HG03280 (cell line): ENCODE measurements around the gene NAA40.
"Not testable (repeated sequence)": the region's sequence is repeated elsewhere in the genome, so short reads cannot be mapped to it uniquely, and the experiment has no call there.

Source experiments
- ATAC-seq: cut with Tn5 transposase; IDR thresholded peaks from one replicate; pipeline ENCODE4 v1.9.1; 2021; ENCODE audit warnings: mild to moderate bottlenecking, moderate library complexity; ENCODE audit not compliant: unreplicated experiment

NAA40 gene

DNA sequence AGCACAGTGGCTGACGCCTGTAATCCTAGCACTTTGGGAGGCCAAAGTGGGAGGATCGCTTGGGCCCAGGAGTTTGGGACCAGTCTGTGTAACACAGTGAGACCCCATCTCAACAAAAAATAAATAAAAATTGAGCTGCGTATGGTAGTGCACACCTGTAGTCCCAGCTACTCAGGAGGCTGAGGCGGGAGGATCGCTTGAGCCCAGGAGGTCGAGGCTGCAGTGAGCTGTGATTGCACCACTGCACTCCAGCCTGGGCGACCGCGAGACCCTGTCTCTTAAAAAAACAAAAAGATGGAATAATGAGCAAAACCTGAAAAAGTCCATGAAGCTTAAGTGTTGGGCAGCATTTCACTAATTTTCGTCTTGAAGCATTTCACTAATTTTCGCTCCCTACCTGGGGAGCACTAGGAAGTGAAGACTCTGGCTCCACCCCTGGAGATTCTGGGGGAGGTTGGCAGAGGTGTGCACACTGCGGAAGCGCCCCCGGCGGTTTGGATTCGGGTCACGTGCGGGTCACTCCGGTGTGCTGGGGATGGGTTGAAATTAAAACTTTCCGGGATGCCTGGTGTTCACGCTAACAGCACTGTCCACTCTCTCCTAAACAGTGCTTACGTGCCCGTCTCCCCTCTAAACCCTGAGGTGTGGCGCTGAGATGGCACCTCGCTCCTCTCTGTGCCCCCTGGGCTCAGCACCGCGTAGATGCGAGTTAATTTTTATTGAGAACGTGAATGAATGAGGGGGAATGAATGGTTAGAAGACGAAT is 906 bp upstream of the NAA40 start:
- ATAC-seq = peak; percentile 10

- no peak for ATAC-seq
Measured at GRCh38 chr11:63939397-63939891, 642 bp downstream of the NAA40 start.

DNA sequence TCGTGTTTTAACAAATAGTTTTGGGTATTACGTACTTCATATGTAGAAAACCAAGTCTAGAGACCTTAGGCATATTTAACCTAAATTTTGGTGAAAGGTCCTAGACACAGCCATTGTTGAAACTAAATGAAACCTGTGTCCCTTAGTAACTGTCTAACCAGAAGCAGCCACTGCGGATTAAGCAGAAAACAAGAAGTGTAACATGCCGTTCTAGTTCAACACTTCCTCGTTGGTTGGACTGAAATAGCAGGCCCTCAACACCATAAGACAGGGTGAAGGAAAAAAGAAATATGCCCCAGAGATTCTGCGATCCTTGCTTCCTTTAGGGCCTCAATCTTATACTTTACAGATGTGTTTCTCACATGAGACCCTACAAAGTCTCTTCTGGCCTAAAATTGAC is 2.0 kb downstream of the NAA40 start:
- no peak for ATAC-seq

DNA sequence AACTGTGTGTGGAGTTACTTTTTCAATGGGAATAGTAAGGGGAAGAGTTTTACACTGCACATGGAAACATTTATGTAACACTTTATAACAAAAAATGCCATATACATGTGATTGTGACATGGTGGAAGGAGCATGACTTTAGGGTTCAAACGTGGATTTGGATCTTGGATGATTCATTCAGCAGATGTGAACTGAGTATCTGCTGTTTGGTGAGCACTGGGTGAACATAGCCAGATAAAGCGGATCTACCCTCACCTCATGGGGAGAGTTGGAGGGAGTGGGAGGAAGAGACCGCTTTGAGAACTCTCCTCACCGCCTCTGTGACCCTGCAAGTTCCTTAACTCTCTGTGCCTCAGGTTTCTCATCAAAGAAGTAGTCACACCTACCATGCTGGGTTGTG is 3.1 kb downstream of the NAA40 start:
- no peak for ATAC-seq

DNA sequence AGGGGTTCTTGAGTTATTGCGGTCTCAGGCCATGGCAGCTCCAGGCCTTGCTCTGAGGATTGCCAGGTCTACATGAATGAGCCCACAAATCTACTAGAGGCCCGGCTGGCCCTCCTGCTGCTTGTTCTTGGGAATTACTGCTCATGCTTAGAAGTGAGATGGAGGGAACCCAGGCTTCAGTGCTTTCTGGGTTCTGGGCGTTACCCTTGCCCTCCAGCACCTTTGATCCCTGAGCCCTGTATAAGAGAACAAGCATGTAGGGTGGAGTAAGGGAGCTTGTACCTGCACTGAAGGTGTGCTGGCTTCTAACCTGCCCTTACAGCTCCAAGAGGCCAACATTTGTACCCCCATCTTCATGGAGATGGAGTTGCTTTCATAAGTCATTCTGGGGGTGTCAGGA is 4.0 kb downstream of the NAA40 start:
- no peak for ATAC-seq

DNA sequence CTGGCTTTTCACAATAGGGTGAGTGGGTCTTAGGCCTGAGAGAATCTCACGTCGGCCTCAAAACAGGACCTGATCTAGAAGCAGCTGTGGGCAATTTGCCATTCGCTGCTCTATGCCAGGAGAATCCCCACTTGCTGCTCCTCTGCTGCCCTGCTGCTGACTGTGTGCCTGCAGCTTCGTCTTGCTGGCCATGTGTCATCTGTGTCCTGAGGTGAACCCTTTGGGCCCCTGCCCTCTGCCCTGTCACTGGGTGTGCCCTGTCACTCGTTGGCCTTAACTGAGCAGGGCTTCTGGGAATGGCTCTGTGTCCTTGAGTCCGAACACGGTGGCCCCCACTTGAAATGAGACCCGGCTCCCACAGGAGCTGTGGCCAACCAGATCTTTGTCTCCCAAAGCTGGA is 6.2 kb downstream of the NAA40 start:
- ATAC-seq = no peak

GRCh38 chr11:63945477-63946163 is 6.8 kb downstream of the NAA40 start:
- no peak for ATAC-seq

- ATAC-seq = no peak
Measured at GRCh38 chr11:63951779-63952536, 13.2 kb downstream of the NAA40 start.

- ATAC-seq = no peak
Measured at GRCh38 chr11:63952570-63952969, 13.8 kb downstream of the NAA40 start.

DNA sequence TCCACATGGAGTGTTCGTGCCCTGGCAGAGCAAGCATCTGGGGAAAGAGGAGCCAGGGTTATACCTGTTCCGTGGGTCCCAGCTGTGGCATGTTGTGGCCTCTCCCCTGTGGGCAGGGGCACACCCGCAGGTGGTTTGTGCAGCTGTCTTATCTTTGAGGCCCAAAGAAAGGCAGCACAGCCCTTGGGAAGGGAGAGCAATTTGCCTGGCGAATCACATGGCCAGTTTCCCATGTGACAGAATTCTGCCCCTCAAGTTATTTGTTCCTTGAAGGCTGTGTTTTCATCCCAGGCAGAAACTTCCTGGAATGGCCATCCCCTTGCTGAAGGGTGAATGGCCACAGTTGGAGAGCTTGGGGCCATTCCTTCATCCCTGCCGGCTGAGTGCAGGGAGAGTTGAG is 19.2 kb downstream of the NAA40 start:
- no peak for ATAC-seq

DNA sequence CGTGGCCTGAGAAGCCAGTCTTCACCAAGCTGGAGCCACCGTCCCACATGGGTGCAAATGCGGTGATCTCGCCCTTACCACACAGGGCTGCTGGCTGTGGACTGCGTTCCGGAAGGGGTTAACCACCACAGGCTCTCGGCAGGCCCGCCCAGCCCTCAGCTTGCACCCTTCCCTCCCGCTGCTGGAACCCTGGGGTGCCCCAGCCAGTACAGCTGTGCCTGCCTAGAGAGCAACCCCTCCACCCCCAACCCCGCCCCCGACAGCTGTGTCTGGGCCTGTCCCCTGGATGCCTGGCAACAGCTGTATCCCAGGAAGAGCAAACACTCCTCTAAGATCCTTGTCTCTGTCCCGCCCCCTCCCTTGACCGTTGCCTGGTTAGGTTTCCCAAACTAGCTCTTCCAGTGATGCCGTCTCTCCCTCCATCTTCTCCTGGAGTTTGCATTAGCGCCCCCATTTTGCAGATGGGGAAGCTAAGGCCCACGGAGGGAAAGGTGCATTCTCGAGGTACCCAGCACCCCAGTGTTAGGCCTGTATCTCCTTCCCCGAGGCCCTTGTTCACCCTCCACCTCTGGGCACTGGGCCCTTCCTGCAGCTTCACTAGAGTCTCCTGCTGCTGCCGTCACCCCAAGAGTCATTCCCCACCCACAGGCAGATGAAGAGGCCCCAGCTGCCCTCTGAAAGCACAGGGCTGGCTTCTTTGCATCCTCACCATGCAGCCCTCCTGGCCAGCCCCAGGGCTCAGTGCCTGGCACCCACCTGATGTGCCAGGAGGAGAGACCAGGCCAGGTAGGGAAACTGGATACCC is 23.0 kb downstream of the NAA40 start:
- no peak for ATAC-seq

DNA sequence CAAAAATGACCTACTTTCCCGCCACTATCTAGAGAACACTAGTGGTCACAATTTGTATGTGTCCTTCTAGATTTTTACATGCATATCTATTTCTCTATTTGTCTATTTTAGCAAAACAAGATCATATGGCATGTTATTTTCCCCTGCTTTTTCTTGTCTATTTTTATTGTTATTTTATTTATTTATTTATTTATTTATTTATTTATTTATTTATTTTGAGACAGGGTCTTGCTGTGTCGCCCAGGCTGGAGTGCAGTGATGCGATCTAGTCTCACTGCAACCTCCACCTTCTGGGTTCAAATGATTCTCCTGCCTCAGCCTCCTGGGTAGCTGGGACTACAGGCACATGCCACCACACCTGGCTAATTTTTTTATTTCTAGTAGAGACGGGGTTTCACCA is 25.1 kb downstream of the NAA40 start:
- not testable (repeated sequence) for ATAC-seq

- ATAC-seq = no peak
Measured at GRCh38 chr11:63966444-63966843, 27.6 kb downstream of the NAA40 start.

DNA sequence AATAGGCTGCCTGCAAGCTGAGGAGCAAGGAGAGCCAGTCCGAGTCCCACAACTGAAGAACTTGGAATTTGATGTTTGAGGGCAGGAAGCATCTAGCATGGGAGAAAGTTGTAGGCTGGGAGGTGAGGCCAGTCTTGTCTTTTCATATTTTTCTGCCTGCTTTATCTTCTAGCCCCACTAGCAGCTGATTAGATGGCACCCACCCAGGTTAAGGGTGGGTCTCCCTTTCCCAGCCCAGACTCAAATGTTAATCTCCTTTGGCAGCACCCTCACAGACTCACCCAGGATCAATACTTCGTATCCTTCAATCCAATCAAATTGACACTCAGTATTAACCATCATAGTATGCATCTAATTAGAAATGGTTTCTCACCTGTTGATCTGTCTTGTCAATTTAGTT is 30.7 kb downstream of the NAA40 start:
- no peak for ATAC-seq

DNA sequence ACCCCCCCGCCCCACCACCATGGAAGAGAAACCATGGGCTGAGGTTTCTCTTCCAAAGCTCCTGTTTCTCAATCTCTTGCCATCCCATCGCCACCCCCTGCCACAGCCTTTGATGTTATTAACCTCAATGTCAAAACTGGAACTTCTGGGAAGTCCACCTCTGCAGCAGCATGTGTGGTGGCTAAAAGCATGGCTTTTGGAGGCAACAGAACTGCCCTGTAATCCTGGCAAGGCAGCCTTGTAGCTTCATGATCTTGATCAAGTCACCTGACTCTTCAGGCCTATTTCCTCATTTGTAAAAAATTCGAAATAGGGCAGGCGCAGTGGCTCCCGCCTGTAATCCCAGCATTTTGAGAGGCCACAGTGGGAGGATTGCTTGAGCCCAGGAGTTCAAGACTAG is 32.1 kb downstream of the NAA40 start:
- no peak for ATAC-seq

- not testable (repeated sequence) for ATAC-seq
Measured at GRCh38 chr11:63973912-63974258, 35.1 kb downstream of the NAA40 start.

DNA sequence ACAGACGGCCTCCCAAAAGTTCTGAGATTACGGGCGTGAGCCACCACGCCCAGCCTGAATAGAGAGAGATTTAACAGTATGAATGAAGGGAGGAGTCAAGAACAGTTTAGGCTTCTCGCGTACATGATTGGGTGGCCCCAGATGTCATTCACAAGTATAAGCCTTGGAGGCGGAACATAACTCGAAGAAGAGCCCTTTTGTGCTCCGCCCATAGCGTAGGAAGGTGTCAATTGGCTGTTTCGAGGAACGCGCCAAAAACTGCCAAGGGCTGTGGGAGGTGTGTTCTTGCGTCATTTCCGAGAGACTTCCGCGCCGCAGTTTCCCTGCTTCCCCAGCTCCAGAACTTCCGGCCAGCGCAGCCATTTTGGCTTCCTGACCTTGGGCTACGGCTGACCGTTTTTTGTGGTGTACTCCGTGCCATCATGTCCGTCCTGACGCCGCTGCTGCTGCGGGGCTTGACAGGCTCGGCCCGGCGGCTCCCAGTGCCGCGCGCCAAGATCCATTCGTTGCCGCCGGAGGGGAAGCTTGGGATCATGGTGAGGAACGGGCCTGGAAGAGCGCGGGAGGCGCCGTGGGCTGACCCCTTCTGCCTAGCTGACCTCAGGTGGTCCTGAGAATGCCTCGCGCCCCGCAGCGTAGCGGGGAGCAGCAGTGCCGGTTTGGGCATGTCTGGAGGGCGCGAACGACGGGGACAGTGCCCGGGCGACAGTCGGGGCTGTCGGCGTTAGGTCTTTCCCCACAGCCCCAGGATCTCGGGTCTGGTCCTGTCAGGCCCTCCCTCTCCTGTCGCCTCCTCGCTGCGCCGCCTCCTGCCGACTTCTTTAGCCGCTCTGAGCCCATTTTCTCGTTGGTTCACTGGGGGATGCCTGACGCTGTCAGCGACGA is 35.7 kb downstream of the NAA40 start, which contains the start of gene COX8A:
COX8A (plus strand) TSS at position 362 of the 885 bp plus-strand sequence; CDS start at position 423, 61 bp downstream.
- peak; percentile 97 for ATAC-seq

DNA sequence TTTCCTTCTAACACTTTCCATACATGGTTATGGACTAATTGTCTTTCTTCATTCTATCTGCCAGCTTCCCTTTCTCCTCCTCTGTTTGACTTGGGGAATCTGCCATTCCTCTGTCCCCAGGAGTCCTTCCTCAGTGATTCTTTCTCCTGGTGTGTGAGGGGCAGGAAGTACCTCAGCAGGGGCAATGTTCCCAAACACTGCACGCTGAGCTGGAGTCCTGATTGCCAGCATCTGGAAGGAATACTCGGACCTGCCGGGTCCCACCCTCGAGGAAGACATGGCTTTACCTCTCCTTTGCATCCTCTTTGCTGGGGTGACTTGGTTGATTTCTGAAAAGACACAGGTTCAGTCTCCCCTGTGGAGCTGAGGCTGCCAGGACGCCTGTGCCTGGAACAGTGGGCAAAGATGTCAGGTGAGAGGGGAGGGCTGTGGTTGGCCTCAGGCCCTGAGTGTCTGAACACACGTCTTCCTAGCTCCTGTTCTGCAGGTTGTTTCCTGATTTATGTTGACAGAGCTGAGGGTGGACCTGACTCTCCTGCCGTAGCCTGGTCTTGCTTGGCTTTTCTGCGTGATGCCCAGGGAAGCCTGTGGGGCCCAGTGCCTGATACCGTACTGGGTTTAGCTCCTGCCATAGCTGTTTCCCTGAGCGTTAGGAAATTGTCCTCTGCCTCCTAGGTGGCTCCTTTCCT is 39.9 kb downstream of the NAA40 start:
- ATAC-seq = no peak

DNA sequence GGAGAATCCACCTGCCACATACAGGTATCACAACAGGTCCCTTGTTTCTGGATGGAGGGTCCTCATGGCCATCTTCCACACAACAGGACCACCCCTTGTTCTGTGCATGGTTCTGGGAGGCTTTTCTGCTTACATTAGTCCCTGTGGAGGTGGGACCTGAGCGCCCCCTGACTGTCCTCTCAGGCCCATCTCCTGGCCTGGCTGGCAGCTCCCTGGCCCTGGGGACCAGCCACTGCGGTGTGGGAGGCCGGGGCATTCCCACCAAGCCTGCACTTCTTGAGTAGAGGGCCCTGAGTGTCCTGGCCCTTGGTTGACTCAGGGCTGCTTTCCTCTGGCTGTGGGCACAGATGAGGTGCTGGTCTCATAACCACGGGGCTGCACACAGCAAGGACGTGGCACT is 40.6 kb downstream of the NAA40 start:
- no peak for ATAC-seq
